ENCODE results near the gene PLET1. TPM values are rescaled to one million over a fixed set of nuclear protein-coding genes. Genes with fewer than 3 reads are reported as not detected.

The PLET1 gene
- total and polyA plus RNA-seq, 2 donors (not counting 1 experiment from before 2014, with no cell fraction given): not detected

GRCh38 chr11:112225753-112226061 lies 35.0 kb downstream of the PLET1 start:
- ChIA-PET CTCF (interaction anchor here (0.7 to 20.4 kb wide), 3 partner anchors 54 to 1063 kb away, joined by 3 to 471 read pairs (median 3); no protein-coding TSS in a partner anchor), POLR2A (interaction anchor here (0.8 to 1.3 kb wide), 2 partner anchors 54 to 70 kb away, joined by 3 to 5 read pairs; no protein-coding TSS in a partner anchor)
- WGBS (ENCODE audit: insufficient coverage): 42% methylated on average over 4 of the region's 8 CpGs

More at GRCh38 chr11:112225753-112226061, 35.0 kb downstream of the PLET1 start:
- Histone ChIP-seq H3K79me2 (ENCODE audit: control insufficient read depth, insufficient read depth, low read length) (peaks cover 26% of the 10 kb centered on the region), H3K9me3 (ENCODE audit: control extremely low read depth in 1 of 3, control insufficient read depth in 2 of 3, insufficient read depth in 1 of 3, low read length in 2 of 3) (peaks cover 0 to 3% (median 0%) of the 10 kb centered on the region in 3 donors), H3K4me2 (replicated peaks; ENCODE audit: low read depth, low read length, poor library complexity, severe bottlenecking) (peak overlapping the region; percentile 98), H3K27ac (ENCODE audit: low read length in 2 of 2) (peak overlapping the region; percentile 99), H2AFZ (ENCODE audit: insufficient read depth, low read depth, low read length, poor library complexity, severe bottlenecking) (peak overlapping the region; percentile 97), H3K36me3 (replicated peaks in 1 of 2; ENCODE audit: control extremely low read depth in 1 of 2, control insufficient read depth in 1 of 2, extremely low read depth in 1 of 2, insufficient read depth in 2 of 2, low read length in 1 of 2) (peaks cover 0 to 17% of the 10 kb centered on the region in 2 experiments), H3K4me1 (ENCODE audit: control insufficient read depth in 2 of 2, insufficient read depth in 2 of 2, low read length in 2 of 2) (peaks cover 10 to 18% of the 10 kb centered on the region in 2 donors), H3K4me3 (ENCODE audit: control extremely low read depth in 1 of 5, extremely low read depth in 1 of 5, insufficient read depth in 1 of 5, low read depth in 2 of 5, low read length in 4 of 5) (peak overlapping the region; percentile 82 to 98 (median 92)), H3K27me3 (replicated peaks in 1 of 4; ENCODE audit: control extremely low read depth in 1 of 4, control insufficient read depth in 3 of 4, insufficient read depth in 4 of 4, low read length in 3 of 4) (no peaks in the 10 kb centered on the region), H4K20me1 (ENCODE audit: control insufficient read depth, insufficient read depth, low read length, poor library complexity, severe bottlenecking) (no peaks in the 10 kb centered on the region), H3K9ac (ENCODE audit: low read length) (peak overlapping the region; percentile 96)
- DNase-seq (no peak), ATAC-seq (ENCODE audit: low read depth) (no peak)
- Mint-ChIP-seq H3K4me1 (peaks cover 23% of the 10 kb centered on the region), H3K9me3 (ENCODE audit: insufficient read depth) (no peaks in the 10 kb centered on the region), H3K27ac (peak overlapping the region; percentile 99), H3K27me3 (no peaks in the 10 kb centered on the region), H3K4me3 (peak overlapping the region; percentile 95)
- intact Hi-C loops (cut with micrococcal nuclease): loop anchor here (1.0 to 10.0 kb wide), 9 partner anchors 55 to 1791 kb away; partner anchors contain the start of genes CFAP68, DLAT, FDXACB1 and NKAPD1
- no peak for TF ChIP-seq EZH2 (IDR thresholded peaks at IDR 0.05; ENCODE audit: borderline replicate concordance, insufficient read depth, low read depth, low read length, poor library complexity, severe bottlenecking)
- TF ChIP-seq, protein P1, sequence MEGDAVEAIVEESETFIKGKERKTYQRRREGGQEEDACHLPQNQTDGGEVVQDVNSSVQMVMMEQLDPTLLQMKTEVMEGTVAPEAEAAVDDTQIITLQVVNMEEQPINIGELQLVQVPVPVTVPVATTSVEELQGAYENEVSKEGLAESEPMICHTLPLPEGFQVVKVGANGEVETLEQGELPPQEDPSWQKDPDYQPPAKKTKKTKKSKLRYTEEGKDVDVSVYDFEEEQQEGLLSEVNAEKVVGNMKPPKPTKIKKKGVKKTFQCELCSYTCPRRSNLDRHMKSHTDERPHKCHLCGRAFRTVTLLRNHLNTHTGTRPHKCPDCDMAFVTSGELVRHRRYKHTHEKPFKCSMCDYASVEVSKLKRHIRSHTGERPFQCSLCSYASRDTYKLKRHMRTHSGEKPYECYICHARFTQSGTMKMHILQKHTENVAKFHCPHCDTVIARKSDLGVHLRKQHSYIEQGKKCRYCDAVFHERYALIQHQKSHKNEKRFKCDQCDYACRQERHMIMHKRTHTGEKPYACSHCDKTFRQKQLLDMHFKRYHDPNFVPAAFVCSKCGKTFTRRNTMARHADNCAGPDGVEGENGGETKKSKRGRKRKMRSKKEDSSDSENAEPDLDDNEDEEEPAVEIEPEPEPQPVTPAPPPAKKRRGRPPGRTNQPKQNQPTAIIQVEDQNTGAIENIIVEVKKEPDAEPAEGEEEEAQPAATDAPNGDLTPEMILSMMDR (IDR thresholded peaks at IDR 0.05): no peak

All from B cell (primary cell).